HG03066 (cell line): Measurements from ENCODE around the gene PGA4.
"Not testable (repeated sequence)": the region's sequence is repeated elsewhere in the genome, so short reads cannot be mapped to it uniquely, and the experiment has no call there.

Source experiments
- ATAC-seq: cut with Tn5 transposase; IDR thresholded peaks from one replicate; pipeline ENCODE4 v1.9.1; 2021; ENCODE audit warnings: low read depth; ENCODE audit not compliant: unreplicated experiment

PGA4 gene

GRCh38 chr11:61222047-61222446 lies at the start of gene PGA4:
PGA4 (plus strand) TSS chr11:61222347; CDS start chr11:61222401, 54 bp downstream.
- not testable (repeated sequence) for ATAC-seq

GRCh38 chr11:61172356-61172755 lies 49.8 kb upstream of the PGA4 start:
- no peak for ATAC-seq

GRCh38 chr11:61172888-61173287 lies 49.3 kb upstream of the PGA4 start:
- no peak for ATAC-seq

GRCh38 chr11:61173456-61173855 lies 48.7 kb upstream of the PGA4 start:
- ATAC-seq, result no peak

- no peak for ATAC-seq
Measured at GRCh38 chr11:61174273-61174672, 47.9 kb upstream of the PGA4 start.

GRCh38 chr11:61174949-61175348 lies 47.2 kb upstream of the PGA4 start:
- no peak for ATAC-seq

- ATAC-seq, result no peak
Measured at GRCh38 chr11:61176446-61176845, 45.7 kb upstream of the PGA4 start.

- ATAC-seq, result not testable (repeated sequence)
Measured at GRCh38 chr11:61180205-61180604, 41.9 kb upstream of the PGA4 start.

- no peak for ATAC-seq
Measured at GRCh38 chr11:61181489-61181888, 40.7 kb upstream of the PGA4 start.

- ATAC-seq, result no peak
Measured at GRCh38 chr11:61183645-61184044, 38.5 kb upstream of the PGA4 start.

GRCh38 chr11:61186504-61186903 lies 35.6 kb upstream of the PGA4 start:
- no peak for ATAC-seq

GRCh38 chr11:61187505-61188130 lies 34.5 kb upstream of the PGA4 start:
- ATAC-seq, result no peak

- ATAC-seq, result no peak
Measured at GRCh38 chr11:61189933-61190332, 32.2 kb upstream of the PGA4 start.

GRCh38 chr11:61193596-61193995 lies 28.6 kb upstream of the PGA4 start:
- ATAC-seq, result no peak

GRCh38 chr11:61194169-61194671 lies 27.9 kb upstream of the PGA4 start:
- no peak for ATAC-seq

GRCh38 chr11:61194981-61195695 lies 27.0 kb upstream of the PGA4 start:
- ATAC-seq, result no peak

- ATAC-seq, result no peak
Measured at GRCh38 chr11:61195719-61196118, 26.4 kb upstream of the PGA4 start.

GRCh38 chr11:61198361-61198760 lies 23.8 kb upstream of the PGA4 start:
- ATAC-seq, result no peak

- no peak for ATAC-seq
Measured at GRCh38 chr11:61198948-61199523, 23.1 kb upstream of the PGA4 start.

- ATAC-seq, result no peak
Measured at GRCh38 chr11:61201476-61201875, 20.7 kb upstream of the PGA4 start.

GRCh38 chr11:61202950-61203746 lies 19.0 kb upstream of the PGA4 start, which contains the start of gene PGA3:
PGA3 (plus strand) TSS chr11:61203515; CDS start chr11:61203565, 50 bp downstream.
- ATAC-seq, result not testable (repeated sequence)
